Upper lobe of left lung (tissue), 6 donors: ENCODE measurements around the gene PPDPF. TPM values are rescaled to one million over a fixed set of nuclear protein-coding genes. Genes with fewer than 3 reads are reported as not detected.

Experiments
- ATAC-seq, 2 donors: fragments of 200-7000 bp; cut with Tn5 transposase; one replicate each; pipeline ENCODE4 v1.9.1; 2022; ENCODE audit warnings: mild to moderate bottlenecking in 2 of 2, moderate library complexity in 2 of 2; ENCODE audit not compliant: low FRiP score in 2 of 2
- DNase-seq, 2 donors: peaks; one replicate each; pipeline ENCODE4 v3.0.0-alpha.2; 2019 to 2020
- H3K27ac ChIP-seq, 4 donors: fragments of 200-600 bp; sonication (generic); one replicate each; pipeline ENCODE4 v1.5.1; 2016 to 2019
- H3K27me3 ChIP-seq, 4 donors: fragments of 200-600 bp; sonication (generic); one replicate each; pipeline ENCODE4 v1.5.1; 2017 to 2019
- H3K36me3 ChIP-seq, 4 donors: fragments of 200-600 bp; sonication (generic); one replicate each; pipeline ENCODE4 v1.5.1; 2016 to 2019
- H3K4me1 ChIP-seq, 4 donors: fragments of 200-600 bp; sonication (generic); one replicate each; pipeline ENCODE4 v1.5.1; 2018 to 2019
- H3K4me3 ChIP-seq, 4 donors: fragments of 200-600 bp; sonication (generic); one replicate each; pipeline ENCODE4 v1.5.1; 2017 to 2019; ENCODE audit warnings: mild to moderate bottlenecking in 2 of 4, moderate library complexity in 1 of 4
- H3K9me3 ChIP-seq, 4 donors: fragments of 200-600 bp; sonication (generic); one replicate each; pipeline ENCODE4 v1.5.1; 2018 to 2019
- EP300 ChIP-seq, 4 donors: sonication (generic); formaldehyde crosslinking; IDR thresholded peaks; one replicate each; pipeline ENCODE4 v1.5.1; 2017; ENCODE audit warnings: antibody characterized with exemption in 4 of 4, control low read depth in 2 of 4
- POLR2A ChIP-seq, 4 donors: fragments of 450-650 bp; IDR thresholded peaks; one replicate each; pipeline ENCODE4 v1.5.1; 2016 to 2017; ENCODE audit warnings: antibody characterized with exemption in 4 of 4, mild to moderate bottlenecking in 2 of 4
- POLR2AphosphoS5 ChIP-seq, 2 donors: sonication (generic); formaldehyde crosslinking; IDR thresholded peaks; one replicate each; pipeline ENCODE4 v1.5.1; 2017; ENCODE audit warnings: antibody characterized with exemption in 2 of 2
- WGBS, 2 donors: methylation state at CpG; one replicate each; pipeline ENCODE4 v1.1.5; 2017 to 2018; 5-methylcytosine and 5-hydroxymethylcytosine counted together
- total RNA-seq, 6 donors: library from RNA; depleted of rRNA in 4 of 6; stranded (reverse); fragments of >200 nt in 4 of 6; gene quantifications; one replicate each; pipeline versions ENCODE4 v1.1.0 to v1.2.1, GENCODE V29; 2016 to 2021
- TF ChIP-seq, protein P1 (sequence below), 6 experiments: fragments of 450-650 bp in 4 of 6; fragments of 200-600 bp in 2 of 6; sonication (generic) in 2 of 6; IDR thresholded peaks; one replicate each; pipeline ENCODE4 v1.5.1; 2016 to 2019; ENCODE audit warnings: antibody characterized with exemption in 6 of 6
- donor health status: DM: no; HTN: no; CAD: no; lungs with moderate emphysema.
- donor health status: DM: no; HTN: yes; CAD: no; lungs with severe emphysema.

Gene PPDPF
- total RNA-seq, 6 donors from 2014 or later: 91.1 to 468 (median 416) TPM

DNA sequence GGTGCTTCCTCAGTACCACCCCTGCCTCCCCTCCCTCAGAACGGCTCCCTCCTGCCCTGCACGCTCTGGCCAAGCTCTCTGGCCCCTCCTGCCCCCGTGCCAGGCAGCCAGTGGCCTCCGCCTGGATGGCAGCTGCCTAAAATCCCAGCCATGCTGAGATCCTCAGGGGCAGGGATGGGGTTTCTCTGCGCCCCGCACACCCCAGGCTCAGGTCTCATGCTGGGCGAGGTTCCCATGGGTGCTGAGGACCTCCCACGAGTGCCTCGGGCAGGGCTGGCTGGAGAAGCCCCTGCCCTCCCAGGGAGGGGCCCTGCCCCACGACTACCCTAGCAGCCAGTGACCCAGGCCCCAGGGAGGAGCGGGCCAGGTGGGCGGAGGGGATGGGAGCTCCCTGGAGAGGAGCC, 13.9 kb downstream of the PPDPF start:
- H3K9me3 ChIP-seq: no peaks in the 10 kb centered on the region
- DNase-seq: no peak
- no peaks in the 10 kb centered on the region for H3K27me3 ChIP-seq
- ATAC-seq: no peak
- peaks cover 22 to 46% (median 27%) of the 10 kb centered on the region in 4 donors for H3K4me1 ChIP-seq
- no peak overlapping the region for H3K4me3 ChIP-seq
- TF ChIP-seq POLR2A (IDR thresholded peaks at IDR 0.05): no peak
- TF ChIP-seq, protein P1, sequence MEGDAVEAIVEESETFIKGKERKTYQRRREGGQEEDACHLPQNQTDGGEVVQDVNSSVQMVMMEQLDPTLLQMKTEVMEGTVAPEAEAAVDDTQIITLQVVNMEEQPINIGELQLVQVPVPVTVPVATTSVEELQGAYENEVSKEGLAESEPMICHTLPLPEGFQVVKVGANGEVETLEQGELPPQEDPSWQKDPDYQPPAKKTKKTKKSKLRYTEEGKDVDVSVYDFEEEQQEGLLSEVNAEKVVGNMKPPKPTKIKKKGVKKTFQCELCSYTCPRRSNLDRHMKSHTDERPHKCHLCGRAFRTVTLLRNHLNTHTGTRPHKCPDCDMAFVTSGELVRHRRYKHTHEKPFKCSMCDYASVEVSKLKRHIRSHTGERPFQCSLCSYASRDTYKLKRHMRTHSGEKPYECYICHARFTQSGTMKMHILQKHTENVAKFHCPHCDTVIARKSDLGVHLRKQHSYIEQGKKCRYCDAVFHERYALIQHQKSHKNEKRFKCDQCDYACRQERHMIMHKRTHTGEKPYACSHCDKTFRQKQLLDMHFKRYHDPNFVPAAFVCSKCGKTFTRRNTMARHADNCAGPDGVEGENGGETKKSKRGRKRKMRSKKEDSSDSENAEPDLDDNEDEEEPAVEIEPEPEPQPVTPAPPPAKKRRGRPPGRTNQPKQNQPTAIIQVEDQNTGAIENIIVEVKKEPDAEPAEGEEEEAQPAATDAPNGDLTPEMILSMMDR (IDR thresholded peaks at IDR 0.05): no peak
- TF ChIP-seq POLR2AphosphoS5 (IDR thresholded peaks at IDR 0.05): no peak
- no peak for TF ChIP-seq EP300 (IDR thresholded peaks at IDR 0.05)
- H3K36me3 ChIP-seq: no peaks in the 10 kb centered on the region
- peak overlapping the region in 1 of 4 donors; percentile 4 for H3K27ac ChIP-seq
- 50 to 71% methylated on average over 2 to 12 of the region's 12 CpGs for WGBS, 2 donors

DNA sequence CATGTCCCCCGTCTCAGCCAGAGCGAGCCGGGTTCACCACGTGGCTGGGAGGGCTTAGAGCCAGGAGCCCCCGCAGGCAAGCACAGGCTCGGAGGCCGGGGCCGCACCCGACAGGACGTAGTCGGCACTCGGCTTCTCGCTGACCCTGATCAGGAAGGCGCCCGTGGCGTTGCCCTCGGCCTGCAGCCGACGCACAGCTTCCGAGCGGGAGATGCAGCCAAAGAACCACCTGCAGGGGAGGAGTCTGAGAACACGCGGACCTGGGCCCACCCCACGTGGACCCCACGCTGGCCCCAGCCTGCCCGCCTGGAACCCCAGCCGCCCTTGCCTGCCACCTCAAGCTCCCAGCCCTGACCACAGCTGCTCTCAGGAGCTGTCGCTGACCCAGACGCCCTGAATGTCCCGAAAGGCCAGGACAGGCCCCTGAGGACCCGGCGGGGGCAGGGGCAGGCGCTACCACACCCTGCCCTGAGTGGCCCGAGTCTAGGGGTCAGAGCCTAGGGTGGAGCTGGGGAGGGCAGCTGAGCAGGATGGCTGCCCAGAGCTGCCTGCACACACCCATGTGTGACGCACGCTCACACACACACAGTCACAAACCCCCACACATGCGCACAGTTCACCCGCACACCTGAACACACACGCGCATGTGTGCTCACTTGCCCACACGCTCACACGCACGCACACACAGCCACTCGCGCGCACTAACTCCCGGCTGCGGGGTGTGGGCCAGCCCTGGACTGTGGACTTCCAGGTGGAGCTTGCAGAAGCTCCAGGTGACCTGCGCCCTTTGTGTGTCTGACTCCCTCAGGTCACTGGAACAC, 14.5 kb downstream of the PPDPF start:
- no peaks in the 10 kb centered on the region for H3K9me3 ChIP-seq
- no peak for TF ChIP-seq EP300 (IDR thresholded peaks at IDR 0.05)
- no peak for TF ChIP-seq POLR2A (IDR thresholded peaks at IDR 0.05)
- TF ChIP-seq, protein P1 (IDR thresholded peaks at IDR 0.05): no peak
- TF ChIP-seq POLR2AphosphoS5 (IDR thresholded peaks at IDR 0.05): no peak
- no peak overlapping the region for H3K27ac ChIP-seq
- H3K4me3 ChIP-seq: no peak overlapping the region
- 74 to 81% methylated on average over 17 to 39 of the region's 49 CpGs for whole genome bisulfite sequencing, 2 donors
- DNase-seq (peak in 1 of 2 donors; percentile 85), ATAC-seq (no peak)
- H3K27me3 ChIP-seq: no peaks in the 10 kb centered on the region
- no peaks in the 10 kb centered on the region for H3K36me3 ChIP-seq
- H3K4me1 ChIP-seq: peaks cover 22 to 46% (median 27%) of the 10 kb centered on the region in 4 donors

DNA sequence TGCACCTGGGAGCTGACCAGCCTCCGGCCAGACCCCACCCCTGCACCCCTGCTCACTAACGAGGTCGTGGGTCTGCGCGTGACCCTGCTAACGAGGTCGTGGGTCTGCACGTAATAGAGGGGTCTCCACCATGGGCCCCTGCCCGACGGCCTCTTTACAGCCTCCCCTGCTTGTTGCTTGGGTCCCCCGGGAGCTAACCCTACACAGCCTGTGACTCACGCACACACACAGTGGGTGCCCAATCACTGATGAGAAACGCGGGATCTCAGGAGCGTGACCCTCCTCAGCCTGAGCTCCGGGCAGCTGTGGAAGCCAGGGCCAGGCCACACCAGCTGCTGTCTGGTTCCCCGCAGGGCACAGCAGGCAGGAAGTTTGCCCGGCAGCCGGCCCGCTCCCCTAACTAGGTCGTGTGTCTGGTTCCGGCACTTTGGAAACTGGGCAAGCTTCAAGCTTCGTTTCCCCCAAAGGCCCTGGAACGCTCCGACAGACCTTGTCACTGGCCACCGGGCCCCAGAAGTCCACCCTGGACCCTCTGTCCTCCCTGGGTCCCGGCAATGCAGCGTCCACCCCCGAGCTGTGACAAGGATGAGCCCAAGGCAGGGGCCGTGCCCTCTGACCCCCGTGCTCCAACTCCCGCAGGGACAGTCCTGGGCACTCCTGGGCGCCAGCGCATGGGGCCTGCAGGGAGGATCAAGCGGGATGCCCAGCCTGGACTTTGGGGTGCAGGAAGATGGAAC, 15.8 kb downstream of the PPDPF start:
- DNase-seq: peak in 1 of 2 donors; percentile 86
- 66 to 69% methylated on average over 15 to 32 of the region's 35 CpGs for WGBS, 2 donors

DNA sequence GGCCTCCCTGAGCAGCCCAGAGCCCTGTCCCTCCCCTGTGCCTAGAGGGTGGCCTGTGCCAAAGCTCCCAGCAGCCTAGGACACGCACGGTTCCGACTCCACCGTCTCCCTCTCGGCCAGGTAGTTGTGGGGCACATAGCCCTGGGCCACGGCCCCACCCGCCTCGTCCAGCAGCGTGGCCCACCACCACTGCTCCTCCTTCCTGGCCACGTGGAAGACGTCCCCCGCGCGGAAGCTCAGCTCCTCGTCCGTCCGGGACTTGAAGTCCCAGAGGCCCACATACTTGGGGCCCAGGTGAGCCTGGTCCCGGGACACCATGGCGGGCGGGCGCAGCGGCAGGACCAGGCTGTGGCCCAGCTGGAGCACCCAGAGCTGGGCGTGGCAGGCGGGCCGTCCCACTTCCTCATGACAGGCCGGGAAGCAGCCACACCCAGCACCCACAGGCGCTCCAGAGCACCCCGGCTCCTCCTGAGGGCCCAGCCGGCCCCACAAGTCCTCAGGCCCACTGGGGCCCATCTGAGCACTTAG, 16.5 kb downstream of the PPDPF start, which contains the start of gene PTK6:
PTK6 (minus strand) TSS at position 380 of the 528 bp plus-strand sequence; CDS start at position 318, 62 bp downstream.
- TF ChIP-seq POLR2AphosphoS5 (IDR thresholded peaks at IDR 0.05): no peak
- no peak for TF ChIP-seq EP300 (IDR thresholded peaks at IDR 0.05)
- TF ChIP-seq POLR2A (IDR thresholded peaks at IDR 0.05): no peak
- TF ChIP-seq, protein P1 (IDR thresholded peaks at IDR 0.05): no peak
- 55 to 70% methylated on average over 15 to 22 of the region's 29 CpGs for WGBS, 2 donors
- Histone ChIP-seq H3K27ac (peak within 1 kb of the TSS; percentile 78 to 88 (median 86)), H3K4me1 (peaks cover 22 to 46% (median 27%) of the 10 kb centered on the region in 4 donors), H3K36me3 (no peaks in the 10 kb centered on the region), H3K27me3 (no peaks in the 10 kb centered on the region), H3K9me3 (no peaks in the 10 kb centered on the region), H3K4me3 (peak within 1 kb of the TSS; percentile 7 to 54 (median 46))
- ATAC-seq (peak; percentile 71 to 73), DNase-seq (peak; percentile 91 to 93)

More for the DNA sequence above, 15.8 kb downstream of the PPDPF start:
- H3K4me1 ChIP-seq: peaks cover 22 to 46% (median 27%) of the 10 kb centered on the region in 4 donors
- no peaks in the 10 kb centered on the region for H3K9me3 ChIP-seq
- TF ChIP-seq, protein P1 (IDR thresholded peaks at IDR 0.05): no peak
- TF ChIP-seq POLR2A (IDR thresholded peaks at IDR 0.05) (no peak), EP300 (IDR thresholded peaks at IDR 0.05) (no peak), POLR2AphosphoS5 (IDR thresholded peaks at IDR 0.05) (no peak)
- no peaks in the 10 kb centered on the region for H3K36me3 ChIP-seq
- ATAC-seq: no peak
- peak overlapping the region in 3 of 4 donors; percentile 42 to 54 (median 50) for H3K4me3 ChIP-seq
- H3K27me3 ChIP-seq: no peaks in the 10 kb centered on the region
- peak overlapping the region; percentile 78 to 88 (median 86) for H3K27ac ChIP-seq
